NCI-H187 treated with DMSO at 0.1 percent for 48 hours (cell line): ENCODE measurements around the gene STPG1.

Experiments
- DNase-seq: peaks from one replicate; lab custom pipeline; 2025; lab: John Stamatoyannopoulos, UW

The STPG1 gene

DNA sequence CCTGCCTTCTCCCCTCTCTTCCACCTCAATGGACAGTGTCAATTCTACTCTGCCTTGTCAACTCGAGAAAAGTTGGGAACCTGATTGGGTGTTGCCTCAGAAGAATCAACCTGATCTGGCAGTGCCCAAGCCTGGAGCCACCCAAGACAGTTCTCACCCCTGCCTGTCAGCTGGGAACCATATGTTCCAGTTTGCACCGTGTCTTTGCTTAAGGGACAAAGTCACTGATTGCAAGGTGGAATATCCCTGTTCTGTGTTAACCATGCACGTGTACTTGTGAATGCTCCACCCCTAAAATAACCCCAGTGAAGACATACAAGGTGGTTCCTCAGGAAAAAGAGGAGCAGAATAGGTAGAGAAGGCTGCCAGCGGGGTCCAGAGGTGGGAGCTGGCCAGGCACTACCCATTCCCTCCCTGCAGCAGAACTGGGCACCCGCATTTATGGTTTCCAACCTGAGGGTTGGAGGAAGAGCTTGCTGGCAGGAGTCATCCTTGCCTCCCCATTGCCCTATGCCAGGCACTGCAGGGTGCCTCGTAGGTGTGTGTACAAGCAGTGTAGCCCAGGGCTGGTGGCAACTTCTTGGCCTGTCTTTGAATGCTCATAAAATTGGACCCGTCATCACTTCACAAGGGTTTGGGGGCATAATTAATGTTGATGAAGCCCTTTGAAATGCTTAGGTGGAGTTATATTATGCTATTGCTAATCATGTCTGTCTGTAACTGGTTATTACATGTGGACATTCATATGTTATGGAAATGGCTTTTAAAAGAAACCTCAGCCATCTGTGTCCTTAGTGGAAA lies 13.4 kb upstream of the STPG1 start:
- DNase-seq = no peak

DNA sequence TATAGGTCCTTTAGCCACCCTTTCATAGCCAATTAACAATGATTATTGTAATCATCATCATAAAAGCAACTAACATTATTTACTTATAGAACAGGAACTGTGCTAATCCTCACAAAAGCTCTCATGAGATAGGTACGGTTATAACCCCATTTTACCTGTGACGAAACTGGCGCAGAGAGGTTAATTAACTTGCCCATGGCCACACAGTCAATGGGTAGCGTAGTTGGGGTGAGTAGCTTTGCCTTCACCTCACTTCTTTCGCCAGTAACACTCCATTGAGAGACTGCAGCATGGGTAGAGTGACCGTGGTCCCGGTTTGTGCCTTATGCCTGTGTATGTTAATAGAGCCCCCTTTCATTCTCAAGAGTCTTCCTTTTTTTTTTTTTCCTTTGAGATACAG lies 12.3 kb upstream of the STPG1 start:
- DNase-seq = no peak

DNA sequence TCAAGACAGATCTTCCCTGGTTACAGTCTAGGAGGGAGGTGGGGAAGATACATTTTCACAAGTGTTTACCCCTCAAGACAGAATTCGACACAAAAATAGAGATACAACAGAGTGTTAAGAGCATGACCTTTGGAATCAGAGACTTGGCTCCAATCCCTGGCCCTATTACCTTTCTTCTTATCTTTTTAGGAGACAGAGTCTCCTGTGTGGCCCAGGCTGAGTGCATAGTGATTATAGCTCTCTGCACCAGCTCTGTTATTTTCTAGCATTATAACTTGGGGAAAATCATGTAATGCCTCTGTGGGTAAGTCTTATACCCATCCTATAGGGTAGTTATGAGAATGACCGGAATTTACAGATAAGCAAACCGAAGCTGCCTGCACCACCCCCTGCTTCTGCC lies 11.9 kb upstream of the STPG1 start:
- no peak for DNase-seq

DNA sequence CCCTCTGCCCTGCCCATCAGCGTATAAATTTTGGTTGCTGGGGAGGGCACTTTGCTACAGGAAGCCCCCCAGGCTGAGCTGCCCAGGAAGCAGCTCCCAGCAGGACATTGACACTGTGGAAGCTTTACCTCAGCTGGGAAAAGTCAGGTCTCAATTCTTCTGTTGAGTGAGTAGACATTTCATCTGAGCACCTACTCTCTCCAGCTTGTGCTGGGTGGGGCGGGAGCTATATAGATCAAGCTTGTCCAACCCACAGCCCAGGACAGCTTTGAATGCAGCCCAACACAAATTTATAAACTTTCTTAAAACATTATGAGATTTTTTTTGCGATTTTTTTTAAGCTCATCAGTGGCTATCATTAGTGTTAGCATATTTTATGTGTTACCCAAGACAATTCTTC lies 11.4 kb upstream of the STPG1 start:
- DNase-seq = no peak

DNA sequence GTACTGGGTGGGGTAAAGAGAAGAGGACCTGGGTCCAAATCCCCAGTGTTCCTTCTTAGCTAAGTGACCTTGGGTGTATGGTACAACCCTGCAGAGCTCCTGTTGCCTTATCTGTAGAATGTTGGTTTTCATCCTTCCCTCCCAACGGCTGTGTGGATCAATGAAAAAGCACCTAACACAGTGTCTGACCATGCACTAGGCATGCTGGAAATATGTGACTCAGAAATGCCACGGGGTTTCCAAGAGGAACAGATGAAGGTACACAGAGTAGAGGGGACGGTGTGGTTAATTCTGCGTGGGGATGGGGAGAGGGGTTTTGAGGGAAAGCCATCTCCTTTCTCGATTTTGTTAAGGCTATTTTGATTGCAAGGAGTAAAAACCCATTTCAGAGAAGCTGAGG lies 10.6 kb upstream of the STPG1 start:
- DNase-seq = no peak

DNA sequence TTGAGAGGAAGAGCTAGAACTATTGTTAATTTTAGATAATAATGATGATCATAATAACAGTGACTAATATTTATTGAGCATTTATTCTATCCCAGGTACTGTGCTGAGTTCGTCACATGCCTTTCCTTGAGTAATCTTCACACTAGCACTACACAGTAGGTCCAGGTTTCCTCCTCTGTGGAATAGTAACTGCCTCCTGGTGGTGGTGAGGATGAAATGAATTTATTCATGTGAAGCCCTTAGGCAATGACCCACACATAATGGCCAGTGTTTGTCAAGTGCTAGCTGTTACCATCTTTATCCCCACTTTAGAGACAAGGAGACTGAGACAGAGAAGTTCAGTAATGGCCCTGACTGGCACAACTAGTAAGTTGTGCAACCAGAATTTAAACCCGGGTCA lies 7.9 kb upstream of the STPG1 start:
- no peak for DNase-seq

DNA sequence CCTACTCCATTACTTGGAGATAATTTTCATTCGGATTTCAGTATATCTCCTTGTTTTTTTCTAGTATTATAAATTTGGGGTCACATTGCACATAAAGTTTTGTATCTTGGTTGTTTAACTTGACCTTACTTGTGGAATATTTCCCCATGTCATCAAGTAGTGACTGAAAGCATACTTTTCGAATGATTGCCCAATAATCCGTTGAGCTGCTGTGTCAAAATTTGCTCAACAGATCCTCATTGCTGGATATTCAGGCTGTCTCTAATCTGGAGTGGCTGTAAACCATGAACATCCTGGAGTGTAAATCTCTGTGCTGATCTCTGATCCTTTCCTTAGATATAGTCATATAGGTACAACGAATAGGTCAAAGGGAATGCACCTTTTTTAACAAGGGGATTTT lies 7.0 kb upstream of the STPG1 start:
- no peak for DNase-seq

DNA sequence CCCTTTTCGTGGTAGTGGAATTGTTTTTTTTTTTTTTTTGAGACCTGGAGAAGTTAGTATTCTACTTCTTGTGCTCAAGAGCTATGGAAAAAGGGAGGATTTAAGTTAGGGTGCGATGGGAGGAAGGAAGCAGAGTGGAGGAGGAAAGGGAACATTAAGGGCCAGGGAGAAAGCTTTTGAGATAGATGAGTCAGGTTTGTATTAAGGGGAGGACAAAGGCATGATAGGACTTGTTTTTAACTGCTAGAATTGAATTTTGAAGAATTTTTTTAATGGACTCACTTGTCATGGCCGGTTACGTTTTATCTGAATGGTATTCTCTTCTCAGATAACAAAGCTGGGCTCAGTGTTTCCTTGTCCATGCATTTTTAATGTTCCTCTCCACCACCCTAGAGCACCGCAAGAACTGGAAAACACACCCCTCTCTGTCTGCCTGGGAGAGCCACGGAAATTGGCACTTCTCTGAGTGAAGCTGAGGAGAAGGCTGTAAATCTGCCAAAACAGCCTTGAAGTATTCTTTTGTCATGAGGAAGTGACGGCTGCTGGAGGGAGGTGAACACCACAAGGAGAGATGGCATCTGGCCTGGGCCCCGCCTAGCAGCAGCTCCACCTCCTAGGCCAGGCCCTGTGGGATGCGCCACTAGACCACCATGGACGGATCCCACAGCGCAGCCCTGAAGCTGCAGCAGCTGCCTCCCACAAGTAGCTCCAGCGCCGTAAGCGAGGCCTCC lies 5.5 kb upstream of the STPG1 start:
- DNase-seq = peak; percentile 97

DNA sequence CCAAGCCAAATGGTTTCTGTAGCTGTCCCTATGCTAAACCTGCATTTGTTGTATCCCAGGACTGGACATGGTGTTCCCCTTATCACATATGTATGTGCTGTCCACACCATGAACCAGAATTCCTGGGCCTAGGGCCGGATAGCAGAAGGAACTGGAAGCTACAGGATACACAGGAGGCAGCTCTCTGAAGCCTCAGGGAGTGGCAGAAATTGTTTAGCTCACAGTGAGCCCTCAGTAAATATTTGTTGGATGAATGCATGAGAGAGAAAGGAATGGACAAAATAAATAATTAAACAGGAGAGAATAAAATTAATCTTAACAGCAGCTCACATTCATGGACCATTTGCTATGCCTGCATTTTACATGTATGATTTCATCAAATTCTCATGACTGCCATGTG lies 4.1 kb upstream of the STPG1 start:
- DNase-seq = no peak

DNA sequence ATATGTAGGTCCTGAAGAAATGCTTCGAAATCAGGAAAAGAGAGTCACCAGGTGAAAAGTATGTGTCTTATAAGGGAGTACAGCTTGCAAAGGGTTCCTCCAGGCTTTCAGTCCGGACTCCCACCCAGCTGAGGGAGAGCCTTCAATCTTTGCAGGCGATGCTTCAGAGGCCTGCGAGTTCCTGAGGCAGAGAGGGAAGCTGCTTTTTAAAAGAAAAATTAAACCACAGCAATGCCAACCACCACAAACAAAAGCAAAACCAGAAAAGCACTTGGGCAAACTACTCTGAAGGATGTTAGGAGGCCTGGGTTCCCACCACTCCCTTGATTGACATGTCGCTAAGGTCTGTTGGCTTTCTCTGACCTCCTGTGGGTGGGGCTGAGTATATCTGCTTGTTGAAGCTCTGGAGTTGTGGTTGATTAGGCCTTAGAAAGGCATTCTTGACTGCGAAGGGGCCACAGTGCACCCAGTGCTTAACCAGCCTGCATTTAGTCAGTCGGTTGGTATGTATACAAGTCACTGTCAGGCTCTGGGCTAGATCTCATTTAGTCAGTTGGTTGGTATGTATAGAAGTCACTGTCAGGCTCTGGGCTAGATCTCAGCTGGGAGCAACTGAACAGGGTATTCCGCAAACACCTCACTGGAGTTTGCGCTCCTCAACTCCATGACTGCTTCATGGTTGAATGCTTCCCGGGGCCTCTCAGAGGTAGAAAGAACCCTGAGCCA lies 3.2 kb upstream of the STPG1 start:
- no peak for DNase-seq

DNA sequence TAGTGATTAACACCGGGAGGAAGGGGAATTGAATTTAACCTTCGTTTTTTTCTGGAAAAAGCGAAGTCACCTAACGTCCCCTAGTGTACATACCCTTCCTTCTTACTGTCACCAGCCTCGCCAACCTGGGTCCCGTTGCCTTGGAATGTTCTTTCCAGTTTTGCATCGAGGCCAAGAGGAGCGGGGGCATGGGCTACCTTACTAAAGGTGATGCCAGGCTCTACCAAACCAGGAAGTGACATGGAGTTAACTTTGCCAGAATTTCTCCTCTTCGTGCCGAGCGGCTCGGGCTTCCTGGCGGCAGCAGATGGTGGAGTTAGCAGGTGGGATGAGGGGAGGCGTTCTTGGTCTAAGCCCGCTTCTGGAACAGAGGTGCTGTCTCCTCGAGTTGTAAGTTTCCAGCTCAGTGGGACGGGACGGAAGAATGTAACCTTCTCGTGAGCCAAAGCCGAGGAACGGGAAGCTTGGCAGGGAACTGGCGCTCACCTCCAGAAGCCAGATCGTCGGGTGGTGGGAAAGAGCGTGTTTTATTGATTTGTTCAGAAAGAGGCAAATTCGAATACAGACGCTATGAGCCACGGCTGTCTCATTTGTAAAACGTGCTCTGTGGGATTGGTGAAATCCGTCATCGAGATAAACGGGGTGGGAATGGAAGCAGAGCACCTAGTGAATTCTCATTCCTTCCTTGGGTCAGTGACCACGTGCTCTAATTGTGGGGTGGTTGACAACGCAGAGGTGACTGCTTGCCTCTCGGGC lies 2.5 kb upstream of the STPG1 start:
- no peak for DNase-seq

DNA sequence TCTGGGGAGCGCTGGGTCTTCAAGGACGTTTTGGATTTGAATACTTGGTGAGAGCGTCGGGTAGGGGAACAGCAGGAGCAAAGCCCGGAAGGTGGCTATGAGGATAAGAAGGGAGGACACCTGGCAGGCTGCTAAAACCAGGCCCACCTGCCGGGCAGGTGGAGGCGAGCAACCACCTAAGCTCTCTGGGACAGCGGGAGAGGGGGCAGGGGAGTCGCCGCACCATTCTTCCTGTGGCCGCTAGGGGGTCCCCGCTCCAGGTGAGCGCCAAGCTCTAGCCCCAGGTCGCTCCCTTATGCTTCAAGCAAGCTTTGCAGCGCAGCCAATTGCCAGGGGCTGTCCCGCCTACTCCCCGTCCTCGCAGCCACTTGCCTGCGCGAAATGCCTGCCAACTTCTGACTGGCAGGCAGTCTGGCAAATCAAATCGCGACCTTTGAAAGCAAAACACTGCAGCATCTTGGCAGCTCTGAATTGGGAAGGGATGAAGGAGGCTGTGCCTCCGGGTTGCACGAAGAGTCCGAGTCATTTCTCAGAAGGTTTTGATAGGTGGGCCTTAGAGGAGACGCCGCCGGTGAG lies 1.8 kb upstream of the STPG1 start, which contains the start of gene NIPAL3:
Gene NIPAL3 (plus strand): TSS at position 469 of the 576 bp plus-strand sequence. CDS start 3,746 bp downstream, outside the sequence.
- DNase-seq = peak; percentile 95

DNA sequence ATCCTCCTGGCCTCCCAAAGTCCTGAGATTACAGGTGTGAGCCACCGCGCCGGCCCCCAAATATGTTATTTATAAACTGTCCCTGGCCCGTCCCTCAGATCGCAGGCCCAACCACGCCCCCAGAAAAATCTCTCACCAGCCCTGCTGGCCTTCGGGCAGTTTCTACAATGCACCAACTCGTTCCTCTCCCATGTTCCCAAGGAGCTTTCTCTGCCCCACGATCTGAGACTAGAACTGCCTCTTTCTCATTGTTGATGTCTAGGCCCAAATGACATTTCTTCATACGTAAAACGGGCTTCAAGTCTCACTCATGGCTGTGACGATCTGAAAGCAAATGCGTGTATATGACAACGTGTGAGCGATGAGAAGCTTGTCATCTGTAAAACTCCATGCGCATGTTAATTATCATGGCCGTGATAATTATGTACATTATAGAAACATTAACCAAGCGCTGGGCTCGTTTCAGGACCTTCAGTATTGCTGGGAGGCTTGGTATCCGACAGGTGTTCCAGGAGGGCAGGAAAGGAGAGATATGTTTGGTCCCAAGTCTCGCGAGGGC lies 1.3 kb upstream of the STPG1 start:
- no peak for DNase-seq

DNA sequence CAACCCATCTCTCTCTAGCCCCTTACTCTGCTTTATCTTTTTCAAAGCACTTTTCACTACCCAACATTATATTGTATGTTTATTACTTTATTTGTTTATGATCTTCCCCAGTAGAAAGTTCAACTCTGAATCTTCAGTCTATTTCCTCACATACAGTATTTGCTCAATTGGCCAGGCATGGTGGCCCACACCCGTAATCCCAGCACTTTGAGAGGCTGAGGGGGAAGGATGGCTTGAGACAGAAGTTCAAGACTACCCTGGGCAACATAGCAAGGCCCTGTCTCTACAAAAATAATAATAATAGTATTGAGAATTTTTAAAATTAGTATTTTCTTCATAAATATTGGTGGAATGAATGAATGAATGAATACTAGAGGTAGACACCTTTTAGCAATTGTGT lies 1.2 kb downstream of the STPG1 start:
- DNase-seq = no peak

DNA sequence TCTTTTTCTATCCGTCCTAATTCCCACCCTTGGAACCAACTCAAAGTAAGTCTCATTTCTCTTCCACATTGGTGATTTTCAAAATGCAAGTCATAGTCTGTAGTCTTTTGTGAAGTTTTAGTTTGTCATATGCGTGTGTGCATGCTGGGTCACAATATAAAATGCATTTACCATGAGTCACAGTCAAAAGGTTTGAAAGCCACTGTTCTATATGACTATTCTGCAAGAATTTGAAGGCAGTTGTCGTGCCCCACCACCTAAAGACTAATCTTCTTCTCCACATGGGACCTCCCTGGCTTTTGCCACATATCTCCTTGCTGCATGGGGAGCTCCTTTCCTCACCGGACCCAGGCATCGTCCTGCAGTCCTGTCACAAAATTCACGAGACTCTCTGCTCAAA lies 1.6 kb downstream of the STPG1 start:
- no peak for DNase-seq

DNA sequence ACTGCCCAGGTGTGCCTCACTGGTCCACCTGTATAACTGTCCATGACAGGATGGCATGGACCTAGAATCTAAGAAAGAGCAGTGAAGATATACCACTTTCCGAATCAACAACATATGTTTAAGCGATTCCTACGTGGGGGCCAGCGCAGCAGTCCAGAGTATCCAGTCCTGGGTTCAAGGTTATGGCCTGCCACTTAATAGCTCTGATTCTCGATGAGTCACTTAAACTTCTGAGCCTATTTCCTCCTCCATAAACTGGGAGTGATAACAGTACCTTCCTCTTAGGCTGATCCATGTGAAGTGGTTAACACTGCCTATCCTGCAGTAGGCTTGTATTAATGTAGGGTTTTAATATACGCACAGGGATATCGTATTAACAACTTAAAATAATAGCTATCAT lies 2.8 kb downstream of the STPG1 start:
- no peak for DNase-seq

DNA sequence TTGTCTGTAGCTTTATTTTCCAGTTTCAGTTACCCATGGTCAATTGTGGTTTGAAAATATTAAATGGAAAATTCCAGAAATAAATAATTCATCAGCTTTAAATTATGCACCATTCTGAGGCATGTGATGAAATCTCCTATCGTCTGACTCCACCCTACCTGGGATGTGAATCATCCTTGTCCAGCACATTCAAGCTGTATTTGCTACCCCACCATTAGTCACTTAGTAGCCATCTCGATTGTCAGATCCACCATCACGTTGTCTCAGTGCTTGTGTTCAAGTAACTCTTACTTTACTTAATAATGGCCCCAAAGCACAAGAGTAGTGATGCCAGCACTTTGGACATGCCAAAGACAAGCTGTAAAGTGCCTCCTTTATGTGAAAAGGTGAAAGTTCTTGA lies 4.0 kb downstream of the STPG1 start:
- no peak for DNase-seq

DNA sequence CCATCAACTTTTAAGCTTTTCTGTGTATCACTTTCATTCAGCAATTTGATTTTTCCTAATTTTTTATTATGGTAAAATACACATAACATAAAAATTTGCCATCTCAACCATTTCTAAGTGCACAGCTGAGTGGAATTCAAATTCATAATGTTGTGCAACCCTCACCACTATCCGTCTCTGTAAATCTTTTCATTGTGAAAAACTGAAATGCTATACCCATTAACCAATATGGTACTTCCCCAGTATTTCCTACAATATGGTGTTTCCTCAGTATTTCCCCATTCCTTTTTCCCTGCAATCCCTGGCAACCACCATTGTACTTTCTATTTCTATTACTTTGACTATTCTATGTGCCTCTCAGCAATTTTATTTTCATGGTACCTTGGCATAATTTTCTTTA lies 6.8 kb downstream of the STPG1 start:
- DNase-seq = no peak

DNA sequence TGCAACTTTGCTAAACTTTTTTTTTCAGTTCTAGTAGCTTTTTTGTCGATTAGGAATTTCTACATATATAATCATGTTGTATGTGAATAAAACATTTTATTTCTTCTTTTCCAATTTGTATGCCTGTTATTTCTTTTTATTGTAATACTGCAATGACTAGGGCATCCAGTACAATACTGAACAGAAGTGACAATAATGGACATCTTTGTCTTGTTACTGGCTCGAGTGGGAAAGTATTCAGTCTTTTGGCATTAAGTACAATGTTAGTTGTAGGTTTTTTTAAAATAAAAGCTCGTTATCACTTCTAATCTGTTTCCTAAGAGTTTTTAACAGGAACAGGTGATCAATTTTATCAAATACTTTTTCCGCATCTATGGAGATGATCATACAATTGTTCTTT lies 9.8 kb downstream of the STPG1 start:
- DNase-seq = no peak

DNA sequence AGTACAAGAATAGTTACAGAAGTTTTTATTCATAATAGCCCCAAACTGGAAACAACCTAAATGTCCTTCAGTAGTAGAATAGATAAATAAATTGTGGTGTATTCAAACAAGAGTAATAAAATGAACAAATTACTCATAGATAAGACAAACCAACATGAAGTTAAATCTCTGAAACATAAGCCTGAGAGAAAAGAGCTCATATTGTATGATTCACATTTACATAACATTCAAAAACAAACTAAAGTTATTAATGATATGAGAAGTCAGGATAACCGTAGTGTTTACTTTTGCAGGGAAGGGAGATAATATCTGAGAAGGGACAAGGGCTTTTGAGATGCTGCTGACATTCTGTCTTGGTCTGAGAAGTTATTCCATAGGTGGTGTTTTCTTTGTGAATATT lies 13.5 kb downstream of the STPG1 start:
- DNase-seq = no peak

DNA sequence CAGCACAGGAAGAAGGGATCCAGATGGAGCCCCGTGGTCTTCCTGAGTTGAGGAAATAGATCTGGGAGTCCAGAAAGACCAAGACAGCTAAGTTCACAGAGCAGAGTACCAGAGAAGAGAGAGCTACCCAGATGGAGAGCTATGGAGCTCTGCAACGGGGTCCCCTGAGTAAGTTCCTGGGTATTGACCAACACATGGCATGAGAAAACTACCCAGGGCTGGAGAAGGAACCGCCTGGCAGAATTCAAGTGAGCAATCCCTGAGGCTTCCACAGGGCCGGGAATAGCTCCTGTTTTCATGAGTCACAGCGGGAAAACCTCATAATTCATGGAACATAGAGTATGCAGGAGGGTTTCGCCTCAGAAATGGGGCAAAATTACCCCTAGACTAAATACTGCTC lies 19.7 kb downstream of the STPG1 start:
- no peak for DNase-seq
